HPDE6-E6E7 (cell line): Measurements from ENCODE around the gene PLEKHA1.

Experiments used
- DNase-seq: peaks from one replicate; pipeline ENCODE4 v3.0.0; 2011; ENCODE audit warnings: missing footprints; ENCODE audit errors: extremely low spot score

The PLEKHA1 gene

DNA sequence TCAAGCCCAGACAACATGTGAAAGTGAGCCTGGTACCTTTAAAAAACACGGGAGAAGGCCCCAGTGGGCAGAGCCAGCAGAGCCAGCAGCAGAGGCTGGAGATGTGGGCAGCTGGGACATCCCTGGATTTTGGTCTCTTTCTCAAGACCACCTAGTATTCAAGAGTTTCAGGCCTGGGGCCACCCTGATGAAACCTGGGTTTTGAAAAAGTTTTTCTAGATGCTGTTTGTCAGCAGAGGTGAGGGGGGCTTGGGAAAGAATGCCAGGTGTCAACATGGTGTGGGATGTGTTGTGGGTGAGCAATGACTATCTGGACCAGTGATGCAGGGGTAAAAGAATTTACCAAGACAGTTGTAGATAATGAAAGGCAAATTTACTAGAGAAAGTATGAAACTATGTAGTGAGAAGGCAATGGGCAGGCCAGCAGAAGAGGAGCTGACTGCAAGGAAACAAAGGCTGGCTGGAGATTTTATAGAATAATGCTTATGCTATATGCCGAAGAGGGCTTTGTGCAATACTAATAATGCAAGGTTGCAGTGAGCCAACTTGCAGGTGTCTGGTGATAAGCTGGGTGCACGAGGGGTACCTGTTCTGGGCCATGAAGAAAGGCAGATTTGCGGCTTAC lies 28.1 kb upstream of the PLEKHA1 start:
- no peak for DNase-seq

DNA sequence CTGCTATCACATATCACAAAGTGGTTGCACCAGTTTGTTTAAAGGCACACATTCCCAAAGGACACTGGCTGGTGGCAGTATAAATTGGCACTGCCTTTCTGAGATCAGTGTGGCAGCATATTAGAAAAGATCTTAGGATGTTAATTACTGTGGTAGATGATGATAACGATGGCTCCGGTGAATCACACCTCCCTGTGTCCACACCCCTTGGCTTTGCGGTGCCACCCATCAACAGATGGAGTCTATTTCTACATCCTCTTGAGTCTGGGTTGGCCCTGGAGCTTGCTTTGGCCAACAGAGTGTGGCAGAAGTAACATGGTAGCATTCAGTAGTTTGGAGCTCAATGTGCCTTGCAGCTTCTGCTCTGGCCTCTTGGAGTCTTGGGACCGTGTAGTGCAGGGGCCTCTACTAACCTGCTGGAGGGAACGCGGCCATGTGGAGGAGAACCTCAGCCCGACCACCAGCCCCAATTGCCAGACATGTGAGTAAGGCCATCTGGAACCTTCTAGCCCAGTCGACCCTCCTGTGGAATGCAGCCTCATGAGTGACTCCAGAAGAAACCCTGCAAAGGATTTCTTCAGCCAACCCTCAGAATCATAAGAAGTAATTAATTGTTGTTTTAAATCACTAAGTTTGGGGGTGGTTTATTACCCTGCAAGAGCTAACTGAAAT lies 27.2 kb upstream of the PLEKHA1 start:
- no peak for DNase-seq

DNA sequence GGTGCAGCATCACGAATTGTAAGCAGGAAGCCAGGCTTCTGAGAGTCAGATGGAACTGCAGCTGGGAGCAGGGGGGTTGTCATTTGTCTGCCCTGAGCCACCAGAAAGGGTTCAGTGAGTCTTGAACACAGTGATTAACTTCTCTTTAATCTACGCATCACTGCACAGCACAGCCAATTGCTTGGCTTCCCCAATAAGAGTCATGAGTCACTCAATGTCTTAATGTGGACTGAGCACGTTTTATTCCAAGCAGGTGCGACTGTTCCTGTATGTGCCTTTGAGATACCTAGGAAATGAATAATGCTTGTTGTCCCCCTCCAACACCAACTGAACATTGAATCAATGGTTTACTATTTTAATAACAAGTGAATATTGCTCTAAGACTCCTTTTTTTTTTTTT lies 26.0 kb upstream of the PLEKHA1 start:
- no peak for DNase-seq

DNA sequence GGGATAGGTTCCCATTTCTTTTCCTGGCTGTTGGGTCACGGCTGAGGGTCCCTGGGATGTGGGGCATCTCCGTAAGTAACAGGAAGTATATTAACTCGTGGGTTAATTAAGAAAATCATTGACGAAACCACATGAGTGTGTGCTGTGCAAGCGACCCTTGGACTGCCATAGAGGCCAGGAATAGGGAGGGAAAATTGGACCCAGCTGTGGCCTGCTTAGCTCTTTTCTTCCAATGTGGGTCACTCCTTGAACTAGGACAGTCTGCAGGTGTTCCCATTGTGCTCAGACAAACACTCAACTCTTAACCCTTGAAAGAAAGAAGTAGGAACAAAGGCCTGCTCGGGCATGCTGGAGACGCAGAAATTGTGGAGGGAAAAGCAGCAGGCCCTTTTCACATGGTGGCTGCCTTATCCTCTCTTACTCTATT lies 25.6 kb upstream of the PLEKHA1 start:
- DNase-seq = no peak

DNA sequence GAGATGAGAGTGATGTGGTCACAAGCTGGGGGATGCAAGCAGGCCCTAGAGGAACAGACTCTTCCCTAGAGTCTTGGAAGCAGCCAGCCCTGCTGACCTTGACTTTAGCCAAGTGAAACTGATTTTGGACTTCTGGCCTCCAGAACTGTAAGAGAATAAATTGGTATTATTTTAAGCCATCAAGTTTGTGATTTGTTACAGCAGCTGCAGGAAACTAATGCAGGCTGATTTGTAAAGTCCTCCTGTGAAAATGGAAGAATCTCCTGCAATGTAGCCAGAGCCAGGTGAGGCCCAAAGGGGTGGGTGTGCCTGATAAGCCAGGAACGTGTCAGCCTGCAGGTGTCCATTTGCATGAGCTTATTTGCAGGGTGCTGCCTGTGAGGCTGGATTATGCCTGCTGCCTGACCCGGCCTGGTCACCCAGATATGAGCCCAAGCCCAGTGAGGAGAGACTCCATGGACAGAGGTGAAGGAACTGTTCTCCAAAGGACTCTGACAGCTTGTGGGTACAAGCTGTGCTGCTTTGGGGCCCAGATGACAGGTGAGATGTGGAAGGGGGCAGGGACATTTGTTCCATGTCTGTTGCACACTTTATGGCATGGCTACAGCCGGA lies 24.6 kb upstream of the PLEKHA1 start:
- no peak for DNase-seq

DNA sequence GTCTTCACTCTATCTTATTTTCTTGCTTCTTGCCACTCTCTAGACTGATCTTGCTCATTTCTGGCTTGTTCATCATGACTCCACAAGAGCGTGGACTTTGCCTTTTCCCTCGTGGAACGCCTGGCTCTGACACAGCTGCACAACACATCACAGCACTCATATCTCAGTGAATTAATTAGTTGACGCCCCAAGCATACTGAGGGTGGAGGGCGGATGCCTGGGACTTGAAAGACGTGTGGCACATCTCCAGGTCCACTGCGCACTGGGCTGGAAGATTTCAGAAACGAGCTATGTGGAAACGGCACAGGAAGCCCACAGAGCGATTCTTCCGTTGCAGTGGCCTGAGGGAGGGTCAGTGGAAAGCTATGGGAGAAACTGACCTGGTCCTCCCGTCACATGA lies 23.6 kb upstream of the PLEKHA1 start:
- DNase-seq = no peak

DNA sequence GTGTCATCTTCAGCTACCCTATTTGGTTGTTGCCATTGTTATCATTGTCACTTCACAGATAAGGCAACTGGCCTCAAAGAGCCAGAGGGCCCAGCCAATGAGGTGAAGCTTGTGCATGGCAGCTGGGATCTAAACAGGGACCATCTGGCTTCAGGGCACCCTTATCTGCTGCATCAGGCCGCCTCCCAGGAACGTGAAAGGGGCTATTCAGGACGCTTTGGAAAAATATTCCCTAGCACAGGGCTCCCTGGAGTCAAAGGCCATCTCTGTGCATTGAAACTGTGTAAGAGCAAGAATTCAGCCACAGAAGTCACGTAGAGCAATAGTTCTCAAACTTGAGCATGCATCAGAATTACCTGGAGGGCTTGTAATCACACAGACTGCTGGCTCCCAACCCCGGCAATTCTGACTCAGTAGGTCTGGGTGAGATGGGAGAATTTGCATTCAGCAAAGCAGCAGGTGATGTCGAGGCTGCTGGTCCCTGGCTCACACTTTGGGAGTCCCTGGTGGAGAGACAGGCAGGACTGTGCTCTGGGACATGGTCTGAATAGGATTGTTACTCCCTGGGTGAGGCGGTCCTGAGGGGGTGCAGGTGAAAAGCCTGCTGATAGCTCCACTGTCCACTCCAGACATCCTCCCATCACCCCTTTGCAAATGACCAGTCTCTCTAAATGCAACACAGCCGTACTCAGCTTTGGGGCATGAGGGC lies 21.5 kb upstream of the PLEKHA1 start:
- no peak for DNase-seq

- DNase-seq = no peak
These were observed 20.1 kb upstream of the PLEKHA1 start for GRCh38 chr10:122354383-122354782.

GRCh38 chr10:122357685-122358084 lies 16.8 kb upstream of the PLEKHA1 start:
- no peak for DNase-seq

DNA sequence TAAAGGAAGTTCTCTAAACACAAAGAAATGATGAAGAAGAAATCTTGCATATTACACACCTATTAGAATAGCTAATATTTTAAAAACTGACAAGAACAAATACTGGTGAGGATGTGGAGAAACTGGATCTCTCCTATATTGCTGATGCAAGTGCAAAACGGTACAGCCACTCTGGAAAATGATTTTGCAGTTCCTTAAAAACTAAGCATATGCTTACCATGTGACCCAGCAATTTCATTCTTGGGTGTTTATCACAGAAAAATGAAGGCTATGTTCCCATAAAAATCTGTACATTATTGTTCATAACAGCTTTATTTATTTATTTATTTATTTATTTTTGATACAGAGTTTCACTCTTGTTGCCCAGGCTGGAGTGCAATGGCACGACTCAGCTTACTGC lies 14.9 kb upstream of the PLEKHA1 start:
- DNase-seq = no peak

- no peak for DNase-seq
These were observed 13.5 kb upstream of the PLEKHA1 start for GRCh38 chr10:122361046-122361445.

GRCh38 chr10:122362031-122362592 lies 12.4 kb upstream of the PLEKHA1 start:
- no peak for DNase-seq

DNA sequence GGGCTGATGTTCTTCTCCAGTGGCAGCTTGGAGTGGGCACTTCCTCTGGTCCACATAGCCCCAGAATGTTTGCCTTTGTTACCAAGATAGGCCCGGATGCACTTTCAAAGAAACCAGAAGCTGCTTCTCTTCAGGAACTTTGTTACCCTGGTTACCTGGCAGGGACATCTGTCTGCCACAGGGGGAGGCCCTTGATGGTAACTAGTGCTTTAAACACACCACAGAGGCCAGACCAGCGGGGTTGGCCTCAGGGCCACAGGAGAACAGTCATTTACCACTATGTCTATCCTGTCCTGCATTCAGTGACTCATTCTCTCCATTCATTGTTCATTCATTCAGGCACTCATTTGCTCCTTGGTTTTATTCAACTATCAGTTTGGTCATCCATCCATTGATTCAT lies 11.9 kb upstream of the PLEKHA1 start:
- no peak for DNase-seq

DNA sequence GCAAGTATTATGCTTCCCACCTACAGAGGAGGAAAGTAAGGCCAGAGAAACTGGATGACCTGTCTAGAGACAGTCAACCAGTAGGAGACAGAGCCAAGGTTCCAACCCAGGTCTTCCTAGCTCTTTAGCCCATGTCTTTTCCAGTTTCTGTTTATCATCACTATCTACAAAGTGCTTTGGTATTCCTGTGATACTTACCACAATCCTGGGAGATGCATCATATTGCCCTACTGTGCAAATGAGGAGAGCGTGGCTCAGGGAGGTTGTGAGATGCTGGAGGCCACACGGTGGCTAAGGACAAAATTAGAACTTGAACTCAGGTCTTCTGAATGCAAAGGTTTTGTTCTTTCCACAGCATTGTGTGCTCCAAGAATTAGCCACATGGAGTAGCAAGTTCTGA lies 11.2 kb upstream of the PLEKHA1 start:
- no peak for DNase-seq

DNA sequence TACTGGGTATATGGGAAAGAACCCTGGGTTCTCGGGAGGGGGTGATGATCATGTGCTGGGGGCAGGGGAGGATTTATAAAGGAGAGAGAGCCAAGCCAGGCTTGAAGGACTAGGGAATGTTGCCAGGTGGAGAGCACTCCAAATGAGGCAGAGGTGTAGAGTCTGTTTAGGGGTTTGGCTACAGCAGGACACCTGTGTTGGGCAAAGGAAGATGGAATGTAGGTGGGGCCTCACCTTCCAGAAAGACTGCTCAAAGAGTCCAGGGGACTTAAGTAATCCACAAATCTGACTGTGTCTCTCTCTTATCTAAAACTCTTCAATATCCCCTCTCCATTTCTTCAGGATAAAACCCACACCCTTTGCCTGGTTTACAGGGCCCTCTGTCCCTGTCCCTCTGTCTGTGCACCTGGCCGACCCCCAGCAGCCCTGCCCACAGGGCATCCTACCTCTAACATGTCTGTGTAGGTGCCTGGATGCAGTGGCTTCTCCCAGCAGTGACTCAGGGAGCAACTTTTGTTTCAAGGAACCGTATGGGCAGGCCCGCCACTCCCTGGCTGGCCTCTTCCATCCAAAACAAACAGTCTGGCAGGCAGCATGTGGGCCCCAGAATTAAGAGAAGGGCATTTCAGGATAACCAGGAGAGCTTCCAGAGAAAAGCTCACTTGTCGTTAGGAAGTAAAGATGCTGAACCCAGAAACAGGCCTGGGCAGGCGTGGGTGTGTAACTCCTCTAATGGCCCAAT lies 10.6 kb upstream of the PLEKHA1 start:
- DNase-seq = peak; percentile 54

DNA sequence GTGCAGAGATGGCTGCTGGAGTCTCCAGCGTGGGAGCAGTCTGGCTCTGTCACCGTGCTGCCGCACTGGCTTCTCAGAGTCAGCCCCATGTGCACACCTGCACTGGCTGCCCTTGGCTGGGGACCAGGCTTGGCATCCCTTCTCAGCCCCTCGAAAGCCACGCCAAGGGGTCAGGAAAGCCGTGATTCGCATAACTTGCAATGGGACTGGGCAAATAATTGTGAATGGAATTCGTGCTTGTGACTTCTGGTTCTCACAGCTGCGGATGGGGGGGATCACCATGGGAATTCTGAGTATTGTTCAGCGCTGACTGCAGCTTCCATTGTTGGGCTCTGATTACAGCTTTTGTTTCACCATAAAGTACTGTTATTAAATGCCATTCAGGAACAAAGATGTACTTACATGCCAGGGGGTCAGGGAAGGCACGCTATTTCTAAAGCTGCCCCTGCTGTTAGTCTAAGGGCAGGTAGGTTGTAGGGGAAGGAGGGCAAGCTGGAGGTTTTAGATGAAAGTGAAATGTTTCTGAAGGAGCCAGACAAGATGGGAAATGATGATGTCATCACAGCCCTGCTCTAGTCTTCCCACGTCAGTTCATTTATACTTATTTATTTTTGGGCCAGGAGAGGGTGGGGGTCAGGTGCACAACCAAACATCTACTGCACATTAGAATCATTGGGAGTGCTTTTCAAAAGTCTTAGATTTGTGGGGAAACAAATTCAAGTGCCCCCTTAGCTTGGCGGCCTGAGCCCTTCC lies 5.8 kb upstream of the PLEKHA1 start:
- DNase-seq = no peak

GRCh38 chr10:122373108-122373507 lies 1.4 kb upstream of the PLEKHA1 start:
- no peak for DNase-seq

DNA sequence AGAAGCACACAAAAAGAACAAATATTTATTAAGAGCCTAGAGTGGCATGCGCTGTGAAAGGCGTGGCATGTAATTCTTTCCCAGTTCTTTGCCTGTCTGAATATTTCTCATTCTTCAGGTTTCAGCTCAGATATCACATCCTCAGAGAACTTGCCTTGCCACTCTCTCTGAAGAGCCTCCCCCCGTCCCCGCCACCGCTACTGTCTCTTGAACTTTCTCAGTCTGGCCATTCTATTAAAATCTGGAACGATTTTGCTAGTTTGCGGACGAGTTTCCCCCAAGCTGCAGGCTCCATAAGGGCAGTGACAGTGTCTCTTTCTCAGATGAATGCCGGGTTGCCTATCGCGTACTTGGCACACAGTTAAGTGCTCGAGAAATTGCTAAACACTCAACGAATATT lies 787 bp upstream of the PLEKHA1 start:
- DNase-seq = no peak

DNA sequence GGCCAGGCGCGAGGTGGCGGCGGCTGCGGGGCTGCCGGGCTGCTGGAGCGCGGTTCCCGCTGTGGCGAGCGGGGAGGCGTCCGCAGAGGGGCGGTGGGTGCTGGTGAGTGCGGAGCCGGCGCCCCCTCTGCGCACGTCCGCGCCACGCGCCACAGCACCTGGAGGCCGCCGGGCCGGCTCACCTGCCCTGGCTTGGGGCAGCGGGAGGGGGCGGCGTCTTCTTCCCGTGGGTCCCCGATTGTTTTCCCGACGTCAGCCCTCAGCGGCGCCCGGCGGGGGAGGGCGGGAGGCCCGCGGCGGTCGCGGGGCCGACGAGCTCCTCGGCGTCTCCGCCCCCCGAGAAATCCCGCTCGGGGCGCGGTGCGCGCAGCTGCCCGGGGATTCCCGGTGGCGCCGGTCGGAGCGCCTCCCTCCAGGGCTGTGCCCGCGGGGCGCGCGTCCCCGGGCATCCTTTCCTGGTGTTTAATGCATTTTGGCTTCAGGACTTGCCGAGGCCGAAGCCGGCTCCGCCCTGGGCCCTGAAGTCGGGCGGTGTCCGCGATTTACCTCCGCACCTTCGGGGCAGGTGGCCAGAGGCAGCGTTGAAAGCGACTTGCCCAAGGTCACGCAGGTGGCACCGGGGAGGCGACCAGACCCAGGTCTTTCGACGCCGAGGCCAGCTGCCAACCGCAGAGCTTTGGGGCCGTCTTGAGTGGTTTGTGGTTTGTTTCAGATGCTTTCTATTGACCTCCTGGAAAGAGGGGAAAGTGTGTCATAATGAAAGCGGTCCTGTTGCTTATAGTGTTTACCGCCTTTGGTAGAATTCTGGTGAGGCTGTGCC lies 561 bp downstream of the PLEKHA1 start:
- DNase-seq = peak; percentile 40

- DNase-seq = no peak
These were observed 1.2 kb downstream of the PLEKHA1 start for GRCh38 chr10:122375679-122376160.
